ENCODE measurements around the gene CFAP91.

Gene CFAP91

DNA sequence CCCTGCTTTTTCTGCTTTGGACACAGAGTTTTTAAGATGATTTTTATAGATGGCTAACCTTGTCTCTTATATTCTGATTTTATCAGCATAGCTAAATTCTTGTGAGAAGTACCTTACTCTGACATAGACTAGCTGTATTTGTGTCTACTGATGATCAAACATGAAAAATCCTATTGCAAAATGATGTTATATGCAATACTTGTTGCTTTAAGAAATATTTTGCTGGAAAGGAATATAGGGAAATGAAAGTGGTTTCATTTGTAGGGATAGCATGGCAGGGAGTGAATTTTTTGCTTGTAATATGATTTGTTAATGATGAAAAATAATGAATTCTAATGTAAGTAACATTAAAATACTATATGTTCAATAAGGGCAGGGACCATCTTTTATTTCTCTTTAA lies 35.9 kb downstream of the CFAP91 start:
- no peak for DNase-seq (ENCODE audit: low read depth in 4 of 4, low spot score in 1 of 4)

DNA sequence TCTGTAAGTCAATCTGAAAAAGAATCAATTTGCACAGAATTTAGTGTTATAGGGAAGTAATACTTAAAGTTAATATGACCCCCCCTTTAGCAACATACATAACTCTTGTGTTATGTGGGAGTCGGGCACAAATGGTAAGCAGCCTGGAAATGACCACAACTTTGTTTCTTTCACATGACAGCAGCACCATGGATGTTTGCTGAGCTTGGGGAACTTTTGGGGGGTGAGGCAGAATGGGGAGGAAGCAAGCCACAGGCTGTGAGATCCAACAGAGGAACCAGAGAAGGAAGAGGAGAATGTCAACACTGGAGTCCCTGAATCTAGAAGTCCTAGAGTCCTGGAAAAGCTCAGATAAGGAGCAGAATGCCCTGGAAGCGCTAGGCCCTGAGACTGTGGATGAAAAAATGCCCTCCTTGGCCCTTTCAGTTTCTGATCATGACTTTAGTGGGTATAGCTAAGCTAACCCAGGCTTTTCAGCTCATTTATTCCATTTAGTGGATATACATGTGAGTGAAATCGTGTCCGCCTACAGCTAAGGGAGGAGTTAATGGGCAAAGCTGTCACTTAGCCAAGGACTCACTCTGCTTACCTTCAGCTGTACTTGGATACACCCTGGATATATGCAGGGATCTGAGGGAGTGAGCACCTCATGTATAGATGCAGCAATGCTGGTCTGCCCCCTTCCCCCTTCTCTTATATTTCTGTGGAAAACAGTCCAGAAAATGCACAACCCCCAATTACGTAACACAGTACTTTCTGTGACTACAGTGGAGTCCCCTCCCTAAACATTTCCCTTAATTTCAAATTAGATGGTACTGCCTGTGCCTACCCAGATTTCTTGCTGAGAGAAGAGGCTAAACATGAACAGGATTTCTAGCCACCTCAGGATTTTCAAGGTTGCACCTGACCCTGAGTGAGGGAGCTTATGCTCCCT lies 39.1 kb downstream of the CFAP91 start:
- DNase-seq (ENCODE audit: low read depth in 4 of 4, low spot score in 1 of 4): no peak

DNA sequence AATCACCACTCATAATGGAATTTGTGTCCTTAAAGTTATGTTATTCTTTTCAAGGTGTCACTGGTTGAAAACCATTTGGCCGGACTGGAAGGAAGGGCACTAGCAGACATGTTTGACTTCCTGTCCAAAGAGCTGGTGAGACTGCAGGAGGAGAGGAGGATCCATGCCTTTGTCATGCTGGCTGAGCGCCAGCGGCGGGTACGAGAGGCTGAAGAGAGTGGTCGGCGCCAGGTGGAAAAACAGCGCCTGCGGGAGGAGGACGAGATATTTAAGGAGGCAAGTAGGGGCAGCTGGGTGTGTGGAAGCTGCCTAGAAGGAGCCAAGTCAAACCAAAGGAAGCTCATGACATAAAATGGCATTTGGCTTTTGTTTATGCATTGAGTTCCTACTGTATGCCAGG lies 41.1 kb downstream of the CFAP91 start:
- DNase-seq (ENCODE audit: low read depth in 4 of 4, low spot score in 1 of 4): no peak

DNA sequence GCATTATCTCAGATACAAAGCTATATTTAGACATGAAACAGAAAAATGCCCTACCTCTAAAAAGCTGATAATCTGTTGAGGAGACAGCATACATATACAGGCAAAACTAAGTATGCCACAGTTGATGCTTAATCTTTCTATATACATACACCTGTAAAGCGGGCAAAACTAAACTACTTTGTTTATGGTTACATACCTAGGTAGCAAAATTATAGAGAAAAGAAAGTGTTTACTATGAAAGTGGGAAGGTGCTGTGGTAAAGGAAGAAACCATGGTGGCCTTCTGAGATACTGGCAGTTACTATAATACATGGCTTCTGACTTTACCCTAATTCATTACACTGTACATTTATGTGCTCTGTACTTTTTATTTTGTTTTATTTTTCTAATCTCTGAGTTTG lies 43.1 kb downstream of the CFAP91 start:
- DNase-seq (ENCODE audit: low read depth in 4 of 4, low spot score in 1 of 4): no peak

DNA sequence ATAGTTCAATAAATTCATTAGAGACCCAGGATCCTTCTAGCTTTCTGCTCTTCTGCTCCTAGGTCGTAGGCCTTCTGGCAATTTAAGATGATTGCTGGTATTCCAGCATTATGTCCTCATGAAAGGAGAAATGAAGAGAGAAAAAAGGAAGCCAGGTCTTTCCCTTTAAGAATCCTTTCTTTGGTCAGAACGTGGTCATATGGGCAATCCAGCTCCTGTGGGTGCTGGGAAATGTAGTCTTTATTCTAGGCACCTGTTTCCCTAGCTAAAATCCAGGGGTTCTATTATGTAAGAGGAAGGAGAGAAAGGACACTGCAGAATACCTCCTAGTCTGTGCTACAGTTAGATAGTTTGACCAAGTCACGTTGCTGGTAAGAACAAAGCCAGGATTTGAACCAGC lies 43.6 kb downstream of the CFAP91 start:
- DNase-seq (ENCODE audit: low read depth in 4 of 4, low spot score in 1 of 4): no peak

DNA sequence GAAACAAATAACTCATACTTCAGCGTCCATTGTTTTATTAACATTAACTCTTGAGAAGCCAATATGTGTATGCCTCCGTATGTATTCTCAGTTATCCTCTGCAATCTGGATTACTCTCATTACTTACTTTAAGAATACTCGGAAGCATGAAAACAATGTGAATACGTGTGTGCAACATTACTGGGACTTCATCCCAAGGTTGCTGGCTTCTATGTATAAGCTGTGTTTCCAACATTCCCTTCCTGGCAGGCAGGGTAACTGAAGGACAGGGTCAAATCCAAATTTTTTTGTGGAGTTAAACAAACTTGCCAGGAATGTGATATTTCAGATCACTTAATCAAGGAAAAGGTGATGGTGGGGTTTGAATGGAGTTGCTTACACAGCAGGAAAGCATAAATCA lies 44.5 kb downstream of the CFAP91 start:
- no peak for DNase-seq (ENCODE audit: low read depth in 4 of 4, low spot score in 1 of 4)

- DNase-seq (ENCODE audit: low read depth in 4 of 4, low spot score in 1 of 4): no peak
Measured at GRCh38 chr3:119748991-119749390, 46.2 kb downstream of the CFAP91 start.

DNA sequence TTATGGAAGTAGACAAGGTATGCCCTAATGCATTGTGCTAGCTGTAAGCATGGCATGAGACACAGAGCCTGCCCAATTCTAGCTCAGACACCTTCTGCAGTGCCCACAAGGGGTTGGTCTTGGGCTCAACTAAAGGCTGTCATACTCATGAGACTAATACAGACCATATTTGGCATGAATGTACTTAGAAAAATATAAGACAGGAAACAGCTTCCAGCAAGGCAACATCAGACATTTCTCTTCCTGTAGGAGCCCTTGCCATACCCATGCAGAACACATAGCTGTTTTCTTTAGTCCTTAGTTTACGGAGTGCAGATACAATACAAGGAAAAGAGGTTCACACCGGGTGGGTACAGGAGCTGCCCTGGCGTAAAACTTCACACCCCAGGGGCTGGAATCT lies 48.6 kb downstream of the CFAP91 start:
- DNase-seq (ENCODE audit: low read depth in 4 of 4, low spot score in 1 of 4): no peak
